ENCODE measurements around the gene CMTM2.

DNA sequence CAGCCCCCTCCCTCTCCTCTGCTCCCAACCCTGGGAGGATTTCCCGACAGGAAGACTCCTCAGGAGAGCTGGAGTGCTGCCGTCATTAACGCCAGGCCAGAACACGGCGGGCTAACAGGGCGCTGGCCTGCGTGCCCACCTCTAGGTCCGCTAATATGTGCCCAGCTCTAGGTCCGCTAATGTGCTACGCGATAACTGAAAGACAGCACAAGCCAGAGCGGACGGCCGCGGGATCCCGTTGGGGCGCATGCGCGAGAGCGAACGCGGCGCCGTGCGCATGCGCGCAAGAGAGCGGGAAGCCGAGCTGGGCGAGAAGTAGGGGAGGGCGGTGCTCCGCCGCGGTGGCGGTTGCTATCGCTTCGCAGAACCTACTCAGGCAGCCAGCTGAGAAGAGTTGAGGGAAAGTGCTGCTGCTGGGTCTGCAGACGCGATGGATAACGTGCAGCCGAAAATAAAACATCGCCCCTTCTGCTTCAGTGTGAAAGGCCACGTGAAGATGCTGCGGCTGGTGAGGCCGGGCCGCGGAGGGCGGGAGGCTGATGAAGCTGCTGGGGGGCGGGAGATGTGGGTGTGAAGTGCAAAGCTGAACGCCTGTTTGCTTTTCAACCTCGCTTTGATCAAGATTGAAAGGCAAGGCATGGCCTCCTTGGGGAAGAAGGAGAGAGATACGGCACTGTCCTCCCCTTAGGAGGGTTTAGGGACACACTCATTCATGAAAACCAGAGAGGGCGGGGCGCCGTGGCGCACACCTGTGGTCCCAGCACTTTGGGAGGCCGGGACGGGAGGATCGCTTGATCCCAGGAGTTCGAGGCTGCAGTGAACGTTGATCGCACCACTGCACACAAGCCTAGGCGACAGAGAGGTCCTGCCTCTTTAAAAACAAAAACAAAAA is 26.7 kb upstream of the CMTM2 start, which contains the start of gene CKLF:
- TF ChIP-seq, protein P1, sequence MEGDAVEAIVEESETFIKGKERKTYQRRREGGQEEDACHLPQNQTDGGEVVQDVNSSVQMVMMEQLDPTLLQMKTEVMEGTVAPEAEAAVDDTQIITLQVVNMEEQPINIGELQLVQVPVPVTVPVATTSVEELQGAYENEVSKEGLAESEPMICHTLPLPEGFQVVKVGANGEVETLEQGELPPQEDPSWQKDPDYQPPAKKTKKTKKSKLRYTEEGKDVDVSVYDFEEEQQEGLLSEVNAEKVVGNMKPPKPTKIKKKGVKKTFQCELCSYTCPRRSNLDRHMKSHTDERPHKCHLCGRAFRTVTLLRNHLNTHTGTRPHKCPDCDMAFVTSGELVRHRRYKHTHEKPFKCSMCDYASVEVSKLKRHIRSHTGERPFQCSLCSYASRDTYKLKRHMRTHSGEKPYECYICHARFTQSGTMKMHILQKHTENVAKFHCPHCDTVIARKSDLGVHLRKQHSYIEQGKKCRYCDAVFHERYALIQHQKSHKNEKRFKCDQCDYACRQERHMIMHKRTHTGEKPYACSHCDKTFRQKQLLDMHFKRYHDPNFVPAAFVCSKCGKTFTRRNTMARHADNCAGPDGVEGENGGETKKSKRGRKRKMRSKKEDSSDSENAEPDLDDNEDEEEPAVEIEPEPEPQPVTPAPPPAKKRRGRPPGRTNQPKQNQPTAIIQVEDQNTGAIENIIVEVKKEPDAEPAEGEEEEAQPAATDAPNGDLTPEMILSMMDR (IDR thresholded peaks at IDR 0.05), result no peak
- TF ChIP-seq SIN3A (IDR thresholded peaks at IDR 0.05; ENCODE audit: borderline replicate concordance, insufficient read depth, low read depth, low read length), result no peak
- peak; percentile 79 for TF ChIP-seq POLR2AphosphoS5 (IDR thresholded peaks at IDR 0.05; ENCODE audit: low read depth, low read length)

Data from Panc1 (cell line).